KMS-11 (cell line): ENCODE data around the gene KLK3.

Source experiments
- H2AFZ ChIP-seq: fragments of 200-600 bp; sonication (generic); 2 replicates; pipeline ENCODE4 v1.6.1; 2016; ENCODE audit warnings: antibody characterized with exemption, mixed run types, low read depth
- H3K27ac ChIP-seq: fragments of 200-600 bp; sonication (generic); 2 replicates; pipeline ENCODE4 v1.6.1; 2016; ENCODE audit warnings: mild to moderate bottlenecking, mixed run types
- H3K27me3 ChIP-seq: fragments of 200-600 bp; sonication (generic); 2 replicates; pipeline ENCODE4 v1.6.1; 2017; ENCODE audit warnings: mild to moderate bottlenecking, low read depth, mixed run types, moderate library complexity; ENCODE audit not compliant: insufficient read depth
- H3K36me3 ChIP-seq: fragments of 200-600 bp; sonication (generic); 2 replicates; pipeline ENCODE4 v1.6.1; 2017; ENCODE audit warnings: mild to moderate bottlenecking, mixed run types; ENCODE audit not compliant: insufficient read depth
- H3K4me1 ChIP-seq: fragments of 200-600 bp; sonication (generic); 2 replicates; pipeline ENCODE4 v1.6.1; 2016; ENCODE audit warnings: mild to moderate bottlenecking, low read depth, mixed run types; ENCODE audit not compliant: poor library complexity, severe bottlenecking
- H3K4me2 ChIP-seq: fragments of 200-600 bp; sonication (generic); 2 replicates; pipeline ENCODE4 v1.7.0; 2016; ENCODE audit warnings: mild to moderate bottlenecking, mixed run types
- H3K4me3 ChIP-seq: fragments of 200-600 bp; sonication (generic); IDR thresholded peaks from 2 replicates; pipeline ENCODE4 v1.6.1; 2017; ENCODE audit warnings: low read depth, low read length, mixed read lengths; ENCODE audit not compliant: insufficient read depth
- H3K79me2 ChIP-seq: fragments of 200-600 bp; sonication (generic); 2 replicates; pipeline ENCODE4 v1.6.1; 2016; ENCODE audit warnings: low read depth, mixed run types; ENCODE audit not compliant: insufficient read depth
- H3K9ac ChIP-seq: fragments of 200-600 bp; sonication (generic); 2 replicates; pipeline ENCODE4 v1.6.1; 2016; ENCODE audit warnings: mild to moderate bottlenecking, mixed run types
- H4K20me1 ChIP-seq: fragments of 200-600 bp; sonication (generic); 2 replicates; pipeline ENCODE4 v1.6.1; 2016; ENCODE audit warnings: mild to moderate bottlenecking, mixed run types; ENCODE audit not compliant: insufficient read depth
- TF ChIP-seq, protein P1 (sequence below): fragments of 200-600 bp; sonication (generic); conservative IDR thresholded peaks from 2 replicates; pipeline ENCODE4 v1.6.1; 2017; ENCODE audit warnings: low read depth, mild to moderate bottlenecking, antibody characterized with exemption, low read length, moderate library complexity, mixed read lengths

Gene KLK3

GRCh38 chr19:50870417-50871089, 15.8 kb downstream of the KLK3 start:
- no peak overlapping the region for H2AFZ ChIP-seq
- TF ChIP-seq, protein P1, sequence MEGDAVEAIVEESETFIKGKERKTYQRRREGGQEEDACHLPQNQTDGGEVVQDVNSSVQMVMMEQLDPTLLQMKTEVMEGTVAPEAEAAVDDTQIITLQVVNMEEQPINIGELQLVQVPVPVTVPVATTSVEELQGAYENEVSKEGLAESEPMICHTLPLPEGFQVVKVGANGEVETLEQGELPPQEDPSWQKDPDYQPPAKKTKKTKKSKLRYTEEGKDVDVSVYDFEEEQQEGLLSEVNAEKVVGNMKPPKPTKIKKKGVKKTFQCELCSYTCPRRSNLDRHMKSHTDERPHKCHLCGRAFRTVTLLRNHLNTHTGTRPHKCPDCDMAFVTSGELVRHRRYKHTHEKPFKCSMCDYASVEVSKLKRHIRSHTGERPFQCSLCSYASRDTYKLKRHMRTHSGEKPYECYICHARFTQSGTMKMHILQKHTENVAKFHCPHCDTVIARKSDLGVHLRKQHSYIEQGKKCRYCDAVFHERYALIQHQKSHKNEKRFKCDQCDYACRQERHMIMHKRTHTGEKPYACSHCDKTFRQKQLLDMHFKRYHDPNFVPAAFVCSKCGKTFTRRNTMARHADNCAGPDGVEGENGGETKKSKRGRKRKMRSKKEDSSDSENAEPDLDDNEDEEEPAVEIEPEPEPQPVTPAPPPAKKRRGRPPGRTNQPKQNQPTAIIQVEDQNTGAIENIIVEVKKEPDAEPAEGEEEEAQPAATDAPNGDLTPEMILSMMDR = no peak
- no peaks in the 10 kb centered on the region for H3K4me1 ChIP-seq
- no peak overlapping the region for H3K9ac ChIP-seq
- no peak overlapping the region for H3K4me2 ChIP-seq
- no peak overlapping the region for H3K27ac ChIP-seq
- H3K79me2 ChIP-seq = no peaks in the 10 kb centered on the region
- H3K27me3 ChIP-seq = peaks cover 3% of the 10 kb centered on the region; the same call in 1 of the 2 replicates
- no peaks in the 10 kb centered on the region for H4K20me1 ChIP-seq
- H3K36me3 ChIP-seq = no peaks in the 10 kb centered on the region
- no peak overlapping the region for H3K4me3 ChIP-seq

DNA sequence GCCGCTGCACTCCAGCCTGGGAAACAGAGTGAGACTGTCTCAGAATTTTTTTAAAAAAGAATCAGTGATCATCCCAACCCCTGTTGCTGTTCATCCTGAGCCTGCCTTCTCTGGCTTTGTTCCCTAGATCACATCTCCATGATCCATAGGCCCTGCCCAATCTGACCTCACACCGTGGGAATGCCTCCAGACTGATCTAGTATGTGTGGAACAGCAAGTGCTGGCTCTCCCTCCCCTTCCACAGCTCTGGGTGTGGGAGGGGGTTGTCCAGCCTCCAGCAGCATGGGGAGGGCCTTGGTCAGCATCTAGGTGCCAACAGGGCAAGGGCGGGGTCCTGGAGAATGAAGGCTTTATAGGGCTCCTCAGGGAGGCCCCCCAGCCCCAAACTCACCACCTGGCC, 18.3 kb downstream of the KLK3 start, which contains the start of gene KLK2:
Gene KLK2, plus strand, starts transcription at position 384 of the 400 bp plus-strand sequence. CDS start 35 bp downstream, outside the sequence.
- Histone ChIP-seq H3K79me2 (no peaks in the 10 kb centered on the region), H3K4me2 (no peak within 1 kb of the TSS), H3K36me3 (no peaks in the 10 kb centered on the region)

GRCh38 chr19:50874211-50874610, 19.5 kb downstream of the KLK3 start:
- H3K4me3 ChIP-seq = no peak overlapping the region

More for the DNA sequence above, 18.3 kb downstream of the KLK3 start, which contains the start of gene KLK2:
- TF ChIP-seq, protein P1 = no peak
- Histone ChIP-seq H3K27ac (no peak within 1 kb of the TSS), H2AFZ (no peak within 1 kb of the TSS), H3K4me3 (no peak within 1 kb of the TSS), H3K27me3 (no peaks in the 10 kb centered on the region; the same call in 1 of the 2 replicates), H3K4me1 (no peaks in the 10 kb centered on the region), H4K20me1 (no peaks in the 10 kb centered on the region), H3K9ac (no peak within 1 kb of the TSS)

GRCh38 chr19:50875795-50876422, 21.2 kb downstream of the KLK3 start:
- Histone ChIP-seq H3K27me3 (no peaks in the 10 kb centered on the region; the same call in 1 of the 2 replicates), H3K4me1 (no peaks in the 10 kb centered on the region), H3K4me2 (no peak overlapping the region), H4K20me1 (no peaks in the 10 kb centered on the region), H3K9ac (no peak overlapping the region), H3K4me3 (no peak overlapping the region), H3K36me3 (no peaks in the 10 kb centered on the region), H2AFZ (no peak overlapping the region), H3K79me2 (no peaks in the 10 kb centered on the region), H3K27ac (no peak overlapping the region)
- TF ChIP-seq, protein P1 = no peak

More at GRCh38 chr19:50874211-50874610, 19.5 kb downstream of the KLK3 start:
- H3K4me2 ChIP-seq = no peak overlapping the region
- H3K27ac ChIP-seq = no peak overlapping the region
- no peaks in the 10 kb centered on the region; the same call in 1 of the 2 replicates for H3K27me3 ChIP-seq
- H4K20me1 ChIP-seq = no peaks in the 10 kb centered on the region
- no peak overlapping the region for H3K9ac ChIP-seq
- TF ChIP-seq, protein P1 = no peak
- H2AFZ ChIP-seq = no peak overlapping the region
- H3K36me3 ChIP-seq = no peaks in the 10 kb centered on the region
- H3K79me2 ChIP-seq = no peaks in the 10 kb centered on the region
- no peaks in the 10 kb centered on the region for H3K4me1 ChIP-seq
